Measurements from ENCODE around the gene ASAP3.
A peak's percentile ranks its signal among the peaks of the same experiment; 100 is the strongest.

ASAP3 gene

DNA sequence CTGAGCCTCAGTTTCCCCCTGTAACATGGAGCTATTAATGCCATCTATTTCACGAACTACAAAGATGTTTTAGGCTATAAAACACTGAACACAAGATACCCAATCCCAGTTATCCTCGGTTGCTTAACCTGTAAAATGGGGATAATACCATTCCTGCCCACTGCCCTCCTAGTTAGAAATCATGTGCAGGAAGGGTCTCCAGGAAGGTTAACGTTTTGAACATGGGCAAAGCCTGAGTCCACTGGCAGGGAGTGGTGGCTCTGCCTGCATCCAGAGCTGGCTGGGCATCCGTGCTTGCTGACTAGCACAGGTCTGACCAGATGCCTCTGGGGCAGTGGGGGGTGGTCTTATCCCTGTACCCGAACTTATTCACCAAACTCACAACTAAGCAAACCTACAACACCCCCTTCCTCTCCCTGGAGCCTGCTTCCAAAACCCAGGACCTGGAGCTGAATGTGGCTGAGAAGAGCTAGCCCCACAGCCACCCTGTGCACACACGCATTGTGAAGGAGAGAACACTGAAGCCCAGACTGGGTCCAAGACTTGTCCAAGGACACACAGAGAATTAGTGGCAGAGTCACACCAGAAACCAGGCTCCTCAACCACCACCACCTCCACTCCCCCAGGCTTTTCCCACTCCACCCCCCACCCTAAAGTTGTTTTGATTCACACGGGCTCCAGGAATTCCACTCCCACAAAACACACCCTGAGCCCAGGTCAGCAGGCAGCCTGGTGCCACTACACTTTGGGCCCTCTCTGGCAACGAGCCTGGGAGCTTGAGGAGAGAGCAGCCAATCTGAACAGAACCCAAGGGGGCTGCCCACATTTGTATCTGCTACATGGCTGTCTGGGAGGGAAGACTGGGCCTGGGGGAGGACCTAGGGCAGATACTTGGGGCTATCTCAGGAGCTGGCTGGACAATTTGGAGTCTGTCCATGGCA, 45.4 kb upstream of the ASAP3 start (continued):
- peak; percentile 55; the same call in 1 of the 2 replicates for TF ChIP-seq ZFP37 (tag by site-specific recombination; IDR thresholded peaks at IDR 0.05)
- no peak for TF ChIP-seq OSR2 (tag by site-specific recombination; IDR thresholded peaks at IDR 0.05)
- TF ChIP-seq, protein P1, sequence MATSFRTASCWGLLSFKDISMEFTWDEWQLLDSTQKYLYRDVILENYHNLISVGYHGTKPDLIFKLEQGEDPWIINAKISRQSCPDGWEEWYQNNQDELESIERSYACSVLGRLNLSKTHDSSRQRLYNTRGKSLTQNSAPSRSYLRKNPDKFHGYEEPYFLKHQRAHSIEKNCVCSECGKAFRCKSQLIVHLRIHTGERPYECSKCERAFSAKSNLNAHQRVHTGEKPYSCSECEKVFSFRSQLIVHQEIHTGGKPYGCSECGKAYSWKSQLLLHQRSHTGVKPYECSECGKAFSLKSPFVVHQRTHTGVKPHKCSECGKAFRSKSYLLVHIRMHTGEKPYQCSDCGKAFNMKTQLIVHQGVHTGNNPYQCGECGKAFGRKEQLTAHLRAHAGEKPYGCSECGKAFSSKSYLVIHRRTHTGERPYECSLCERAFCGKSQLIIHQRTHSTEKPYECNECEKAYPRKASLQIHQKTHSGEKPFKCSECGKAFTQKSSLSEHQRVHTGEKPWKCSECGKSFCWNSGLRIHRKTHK (tag by site-specific recombination; IDR thresholded peaks at IDR 0.05), result no peak
- TF ChIP-seq KLF9 (tag by site-specific recombination; IDR thresholded peaks at IDR 0.05; ENCODE audit: low read depth), result no peak
- TF ChIP-seq ZNF302 (tag by site-specific recombination; IDR thresholded peaks at IDR 0.05; ENCODE audit: low read depth), result no peak
- TF ChIP-seq KLF7 (tag by site-specific recombination; IDR thresholded peaks at IDR 0.05; ENCODE audit: borderline replicate concordance), result no peak
- no peak for TF ChIP-seq ZNF549 (tag by site-specific recombination; IDR thresholded peaks at IDR 0.05)
- no peak for TF ChIP-seq ZNF571 (tag by site-specific recombination; IDR thresholded peaks at IDR 0.05)
- TF ChIP-seq ZNF785 (tag by site-specific recombination; IDR thresholded peaks at IDR 0.05), result no peak
- TF ChIP-seq ZNF433 (tag by site-specific recombination; IDR thresholded peaks at IDR 0.05; ENCODE audit: low read depth), result no peak
- TF ChIP-seq ZNF658 (tag by site-specific recombination; IDR thresholded peaks at IDR 0.05), result no peak
- no peak for TF ChIP-seq HOXA7 (CRISPR knock-in tag; IDR thresholded peaks at IDR 0.05; ENCODE audit: borderline replicate concordance)
- TF ChIP-seq, protein P2, sequence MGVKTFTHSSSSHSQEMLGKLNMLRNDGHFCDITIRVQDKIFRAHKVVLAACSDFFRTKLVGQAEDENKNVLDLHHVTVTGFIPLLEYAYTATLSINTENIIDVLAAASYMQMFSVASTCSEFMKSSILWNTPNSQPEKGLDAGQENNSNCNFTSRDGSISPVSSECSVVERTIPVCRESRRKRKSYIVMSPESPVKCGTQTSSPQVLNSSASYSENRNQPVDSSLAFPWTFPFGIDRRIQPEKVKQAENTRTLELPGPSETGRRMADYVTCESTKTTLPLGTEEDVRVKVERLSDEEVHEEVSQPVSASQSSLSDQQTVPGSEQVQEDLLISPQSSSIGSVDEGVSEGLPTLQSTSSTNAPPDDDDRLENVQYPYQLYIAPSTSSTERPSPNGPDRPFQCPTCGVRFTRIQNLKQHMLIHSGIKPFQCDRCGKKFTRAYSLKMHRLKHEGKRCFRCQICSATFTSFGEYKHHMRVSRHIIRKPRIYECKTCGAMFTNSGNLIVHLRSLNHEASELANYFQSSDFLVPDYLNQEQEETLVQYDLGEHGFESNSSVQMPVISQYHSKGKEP (tag by site-specific recombination; IDR thresholded peaks at IDR 0.05), result no peak
- TF ChIP-seq ZNF138 (tag by site-specific recombination; IDR thresholded peaks at IDR 0.05; ENCODE audit: borderline replicate concordance), result no peak
- no peak for TF ChIP-seq ZSCAN23 (tag by site-specific recombination; IDR thresholded peaks at IDR 0.05)
- no peak; the same call in 1 of the 2 replicates for TF ChIP-seq ZNF600 (tag by site-specific recombination; IDR thresholded peaks at IDR 0.05)
- TF ChIP-seq, protein P3, sequence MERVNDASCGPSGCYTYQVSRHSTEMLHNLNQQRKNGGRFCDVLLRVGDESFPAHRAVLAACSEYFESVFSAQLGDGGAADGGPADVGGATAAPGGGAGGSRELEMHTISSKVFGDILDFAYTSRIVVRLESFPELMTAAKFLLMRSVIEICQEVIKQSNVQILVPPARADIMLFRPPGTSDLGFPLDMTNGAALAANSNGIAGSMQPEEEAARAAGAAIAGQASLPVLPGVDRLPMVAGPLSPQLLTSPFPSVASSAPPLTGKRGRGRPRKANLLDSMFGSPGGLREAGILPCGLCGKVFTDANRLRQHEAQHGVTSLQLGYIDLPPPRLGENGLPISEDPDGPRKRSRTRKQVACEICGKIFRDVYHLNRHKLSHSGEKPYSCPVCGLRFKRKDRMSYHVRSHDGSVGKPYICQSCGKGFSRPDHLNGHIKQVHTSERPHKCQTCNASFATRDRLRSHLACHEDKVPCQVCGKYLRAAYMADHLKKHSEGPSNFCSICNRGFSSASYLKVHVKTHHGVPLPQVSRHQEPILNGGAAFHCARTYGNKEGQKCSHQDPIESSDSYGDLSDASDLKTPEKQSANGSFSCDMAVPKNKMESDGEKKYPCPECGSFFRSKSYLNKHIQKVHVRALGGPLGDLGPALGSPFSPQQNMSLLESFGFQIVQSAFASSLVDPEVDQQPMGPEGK (tag by site-specific recombination; IDR thresholded peaks at IDR 0.05), result peak; percentile 12; the same call in 1 of the 2 replicates
- no peak for TF ChIP-seq KLF16 (tag by site-specific recombination; IDR thresholded peaks at IDR 0.05)
- no peak for TF ChIP-seq ZNF114 (tag by site-specific recombination; IDR thresholded peaks at IDR 0.05)
- no peak for TF ChIP-seq ZNF561 (tag by site-specific recombination; IDR thresholded peaks at IDR 0.05; ENCODE audit: borderline replicate concordance)
- no peak for TF ChIP-seq ZNF10 (tag by site-specific recombination; IDR thresholded peaks at IDR 0.05)
- TF ChIP-seq YY2 (tag by site-specific recombination; IDR thresholded peaks at IDR 0.05), result no peak
- TF ChIP-seq ZNF660 (tag by site-specific recombination; IDR thresholded peaks at IDR 0.05), result no peak
- TF ChIP-seq, protein P4, sequence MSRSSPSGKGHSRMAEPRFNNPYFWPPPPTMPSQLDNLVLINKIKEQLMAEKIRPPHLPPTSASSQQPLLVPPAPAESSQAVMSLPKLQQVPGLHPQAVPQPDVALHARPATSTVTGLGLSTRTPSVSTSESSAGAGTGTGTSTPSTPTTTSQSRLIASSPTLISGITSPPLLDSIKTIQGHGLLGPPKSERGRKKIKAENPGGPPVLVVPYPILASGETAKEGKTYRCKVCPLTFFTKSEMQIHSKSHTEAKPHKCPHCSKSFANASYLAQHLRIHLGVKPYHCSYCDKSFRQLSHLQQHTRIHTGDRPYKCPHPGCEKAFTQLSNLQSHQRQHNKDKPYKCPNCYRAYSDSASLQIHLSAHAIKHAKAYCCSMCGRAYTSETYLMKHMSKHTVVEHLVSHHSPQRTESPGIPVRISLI (tag by site-specific recombination; IDR thresholded peaks at IDR 0.05), result no peak
- no peak for TF ChIP-seq ZNF350 (tag by site-specific recombination; IDR thresholded peaks at IDR 0.05)
- no peak for TF ChIP-seq ZNF121 (tag by site-specific recombination; IDR thresholded peaks at IDR 0.05)
- TF ChIP-seq, protein P5, sequence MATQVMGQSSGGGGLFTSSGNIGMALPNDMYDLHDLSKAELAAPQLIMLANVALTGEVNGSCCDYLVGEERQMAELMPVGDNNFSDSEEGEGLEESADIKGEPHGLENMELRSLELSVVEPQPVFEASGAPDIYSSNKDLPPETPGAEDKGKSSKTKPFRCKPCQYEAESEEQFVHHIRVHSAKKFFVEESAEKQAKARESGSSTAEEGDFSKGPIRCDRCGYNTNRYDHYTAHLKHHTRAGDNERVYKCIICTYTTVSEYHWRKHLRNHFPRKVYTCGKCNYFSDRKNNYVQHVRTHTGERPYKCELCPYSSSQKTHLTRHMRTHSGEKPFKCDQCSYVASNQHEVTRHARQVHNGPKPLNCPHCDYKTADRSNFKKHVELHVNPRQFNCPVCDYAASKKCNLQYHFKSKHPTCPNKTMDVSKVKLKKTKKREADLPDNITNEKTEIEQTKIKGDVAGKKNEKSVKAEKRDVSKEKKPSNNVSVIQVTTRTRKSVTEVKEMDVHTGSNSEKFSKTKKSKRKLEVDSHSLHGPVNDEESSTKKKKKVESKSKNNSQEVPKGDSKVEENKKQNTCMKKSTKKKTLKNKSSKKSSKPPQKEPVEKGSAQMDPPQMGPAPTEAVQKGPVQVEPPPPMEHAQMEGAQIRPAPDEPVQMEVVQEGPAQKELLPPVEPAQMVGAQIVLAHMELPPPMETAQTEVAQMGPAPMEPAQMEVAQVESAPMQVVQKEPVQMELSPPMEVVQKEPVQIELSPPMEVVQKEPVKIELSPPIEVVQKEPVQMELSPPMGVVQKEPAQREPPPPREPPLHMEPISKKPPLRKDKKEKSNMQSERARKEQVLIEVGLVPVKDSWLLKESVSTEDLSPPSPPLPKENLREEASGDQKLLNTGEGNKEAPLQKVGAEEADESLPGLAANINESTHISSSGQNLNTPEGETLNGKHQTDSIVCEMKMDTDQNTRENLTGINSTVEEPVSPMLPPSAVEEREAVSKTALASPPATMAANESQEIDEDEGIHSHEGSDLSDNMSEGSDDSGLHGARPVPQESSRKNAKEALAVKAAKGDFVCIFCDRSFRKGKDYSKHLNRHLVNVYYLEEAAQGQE (tag by site-specific recombination; IDR thresholded peaks at IDR 0.05), result no peak
- no peak for TF ChIP-seq ZNF544 (tag by site-specific recombination; IDR thresholded peaks at IDR 0.05)
- no peak for TF ChIP-seq ZNF624 (tag by site-specific recombination; IDR thresholded peaks at IDR 0.05)
- TF ChIP-seq ZNF157 (tag by site-specific recombination; IDR thresholded peaks at IDR 0.05), result no peak
- no peak for TF ChIP-seq ZNF701 (tag by site-specific recombination; IDR thresholded peaks at IDR 0.05)
- TF ChIP-seq OVOL3 (tag by site-specific recombination; IDR thresholded peaks at IDR 0.05), result no peak
